HepG2 (cell line): ENCODE results near the gene SPSB2. TPM values are rescaled to one million over a fixed set of nuclear protein-coding genes. Genes with fewer than 3 reads are reported as not detected.
A peak's percentile ranks its signal among the peaks of the same experiment; 100 is the strongest.

Source experiments
- ARID2 ChIP-seq: sonication (generic); formaldehyde crosslinking; IDR thresholded peaks from 2 replicates; pipeline ENCODE4 v1.8.1; 2022; ENCODE audit warnings: mild to moderate bottlenecking, missing genetic modification reagents, borderline replicate concordance
- HNF4A ChIP-seq: sonication (generic); formaldehyde crosslinking; IDR thresholded peaks from 2 replicates; pipeline ENCODE4 v1.4.0; 2020; ENCODE audit warnings: missing genetic modification reagents
- HNRNPLL ChIP-seq: fragments of 200-400 bp; formaldehyde crosslinking; IDR thresholded peaks from 2 replicates; pipeline ENCODE4 v1.6.1; 2017; ENCODE audit warnings: mild to moderate bottlenecking, low read depth, low read length; ENCODE audit not compliant: poor library complexity, severe bottlenecking
- KAT2B ChIP-seq: fragments of 150-350 bp; IDR thresholded peaks from 2 replicates; pipeline ENCODE4 v1.6.1; 2014; ENCODE audit warnings: low read depth, low read length, borderline replicate concordance
- LCORL ChIP-seq, 2 experiments: fragments of 450-650 bp in 1 of 2; sonication (generic) in 1 of 2; formaldehyde crosslinking in 1 of 2; IDR thresholded peaks; 2 replicates each; pipeline versions ENCODE4 v1.5.0 to v1.6.1; 2017 to 2020; ENCODE audit warnings: antibody characterized with exemption in 1 of 2, missing genetic modification reagents in 1 of 2
- MATR3 ChIP-seq: sonication (generic); formaldehyde crosslinking; IDR thresholded peaks from 2 replicates; pipeline ENCODE4 v1.4.0; 2020; ENCODE audit warnings: missing genetic modification reagents
- MBNL3 ChIP-seq: fragments of 250-450 bp; sonication (Bioruptor Pico); conservative IDR thresholded peaks from 2 replicates; pipeline ENCODE4 v1.8.0; 2022; ENCODE audit warnings: mild to moderate bottlenecking, inconsistent platforms
- NFATC3 ChIP-seq: sonication (generic); formaldehyde crosslinking; IDR thresholded peaks from 2 replicates; pipeline ENCODE4 v1.5.1; 2020; ENCODE audit warnings: mild to moderate bottlenecking, missing genetic modification reagents
- PCBP1 ChIP-seq: fragments of 200-400 bp; formaldehyde crosslinking; IDR thresholded peaks from 2 replicates; pipeline ENCODE4 v1.6.1; 2017; ENCODE audit warnings: mild to moderate bottlenecking, low read depth, low read length, borderline replicate concordance
- PLSCR1 ChIP-seq: sonication (generic); formaldehyde crosslinking; IDR thresholded peaks from 2 replicates; pipeline ENCODE4 v1.5.0; 2020; ENCODE audit warnings: missing genetic modification reagents, mild to moderate bottlenecking, borderline replicate concordance
- TCF12 ChIP-seq, 2 experiments: fragments of 450-650 bp in 1 of 2; sonication (generic) in 1 of 2; formaldehyde crosslinking in 1 of 2; IDR thresholded peaks; 2 replicates each; pipeline versions ENCODE4 v1.6.1 to v1.8.0; 2017 to 2022; ENCODE audit warnings: antibody characterized with exemption in 1 of 2, mild to moderate bottlenecking in 1 of 2, missing genetic modification reagents in 1 of 2, moderate library complexity in 1 of 2
- ZBTB20 ChIP-seq: sonication (generic); formaldehyde crosslinking; IDR thresholded peaks from 2 replicates; pipeline ENCODE4 v1.8.1; 2023; ENCODE audit warnings: missing genetic modification reagents, low read depth, mild to moderate bottlenecking, borderline replicate concordance
- ZBTB7A ChIP-seq: sonication (generic); formaldehyde crosslinking; IDR thresholded peaks from 2 replicates; pipeline ENCODE4 v1.8.0; 2022; ENCODE audit warnings: mild to moderate bottlenecking, missing genetic modification reagents
- ZBTB7B ChIP-seq: sonication (generic); formaldehyde crosslinking; IDR thresholded peaks from 2 replicates; pipeline ENCODE4 v1.4.0; 2020; ENCODE audit warnings: missing genetic modification reagents
- ZNF597 ChIP-seq: sonication (generic); formaldehyde crosslinking; IDR thresholded peaks from 2 replicates; pipeline ENCODE4 v1.5.0; 2020; ENCODE audit warnings: missing genetic modification reagents
- ZNF609 ChIP-seq: sonication (generic); formaldehyde crosslinking; IDR thresholded peaks from 2 replicates; pipeline ENCODE4 v1.4.0; 2020; ENCODE audit warnings: mild to moderate bottlenecking, missing genetic modification reagents, borderline replicate concordance
- ZNF691 ChIP-seq: sonication (generic); formaldehyde crosslinking; IDR thresholded peaks from 2 replicates; pipeline ENCODE4 v1.4.0; 2020; ENCODE audit warnings: missing genetic modification reagents, low read depth, mild to moderate bottlenecking, borderline replicate concordance
- ZNF704 ChIP-seq: sonication (generic); formaldehyde crosslinking; IDR thresholded peaks from 2 replicates; pipeline ENCODE4 v1.8.1; 2023; ENCODE audit warnings: mild to moderate bottlenecking, inconsistent platforms, moderate library complexity, missing genetic modification reagents, borderline replicate concordance
- ZNF788 ChIP-seq: sonication (generic); formaldehyde crosslinking; IDR thresholded peaks from 2 replicates; pipeline ENCODE4 v1.5.0; 2020; ENCODE audit warnings: mild to moderate bottlenecking, missing genetic modification reagents, borderline replicate concordance
- polyA plus RNA-seq, 8 experiments: library from polyadenylated mRNA; depleted of rRNA in 3 of 8; stranded (reverse) in 7 of 8; unstranded in 1 of 8; fragments of >200 nt; fragmentation: Illumina TruSeq in 4 of 8; extraction: Trizol in 4 of 8; gene quantifications; 2 replicates each; pipeline versions ENCODE4 v1.2.1 to v1.2.3, GENCODE V29; 2011 to 2016; ENCODE audit warnings: low read depth in 4 of 8, missing spikeins in 1 of 8, mixed read lengths in 1 of 8; ENCODE audit not compliant: insufficient read depth in 1 of 8
- total RNA-seq, 5 experiments: library from RNA; depleted of rRNA; stranded (reverse); fragments of >200 nt; fragmentation: Illumina TruSeq; extraction: Trizol; gene quantifications; 2 replicates each; pipeline ENCODE4 v1.2.3, GENCODE V29; 2016; ENCODE audit warnings: low read depth in 1 of 5

Gene SPSB2
- total and polyA plus RNA-seq, 2 of the 13 experiments (the other 11 are each of a cell fraction or from before 2014, with no cell fraction given): 2.0 to 6.2 TPM

GRCh38 chr12:6851153-6851920, 21.8 kb downstream of the SPSB2 start, which contains the start of gene CDCA3 (continued):
- TF ChIP-seq ZBTB7B (CRISPR knock-in tag) (peak; percentile 93), ZNF788 (CRISPR knock-in tag) (no peak), ARID2 (peak; percentile 74; the same call in 1 of the 2 replicates), HNF4A (no peak), LCORL (IDR thresholded peaks at IDR 0.05) (no peak), LCORL (CRISPR knock-in tag; IDR thresholded peaks at IDR 0.05) (0 out of 2 replicates have a peak, but pooled peaks have one; percentile 26), TCF12 (IDR thresholded peaks at IDR 0.05) (no peak), TCF12 (CRISPR knock-in tag; IDR thresholded peaks at IDR 0.05) (no peak), ZNF597 (CRISPR knock-in tag) (no peak), ZNF704 (CRISPR knock-in tag) (peak; percentile 71; the same call in 1 of the 2 replicates), ZBTB7A (no peak), NFATC3 (no peak), PCBP1 (0 out of 2 replicates have a peak, but pooled peaks have one; percentile 19), HNRNPLL (no peak), MATR3 (CRISPR knock-in tag) (no peak), ZNF691 (no peak), MBNL3 (CRISPR knock-in tag) (no peak), PLSCR1 (CRISPR knock-in tag) (no peak), ZNF609 (CRISPR knock-in tag) (peak; percentile 29; the same call in 1 of the 2 replicates), KAT2B (no peak), ZBTB20 (CRISPR knock-in tag) (no peak)
